ENCODE results near the gene TRIM50. TPM values are rescaled to one million over a fixed set of nuclear protein-coding genes. Genes with fewer than 3 reads are reported as not detected.
"Not testable (repeated sequence)": the region's sequence is repeated elsewhere in the genome, so short reads cannot be mapped to it uniquely, and the experiment has no call there.

TRIM50 gene
- total RNA-seq, 1 experiment from 2014 or later: not detected

GRCh38 chr7:73297706-73298105, 30.2 kb downstream of the TRIM50 start:
- ATAC-seq; H3K4me3 ChIP-seq (ENCODE audit: low read length); intact Hi-C loops (cut with micrococcal nuclease); H3K4me2 ChIP-seq (ENCODE audit: low read length); H3F3A ChIP-seq (ENCODE audit: low read length, unreplicated experiment); DNase-seq; BruUV-seq (replicated peaks); H3K4me1 ChIP-seq (ENCODE audit: insufficient read depth, low read length); H2AFZ ChIP-seq (ENCODE audit: low read length); H3K9me2 ChIP-seq (replicated peaks; ENCODE audit: low read length); POLR2A ChIA-PET (ENCODE audit: unreplicated experiment); H3K9me3 ChIP-seq (ENCODE audit: low read length); H3K36me3 ChIP-seq (ENCODE audit: low read depth, low read length); H3K27me3 ChIP-seq (ENCODE audit: low read length); H3K79me2 ChIP-seq (ENCODE audit: low read length); H3K27ac ChIP-seq (ENCODE audit: low read length); H3K9ac ChIP-seq (ENCODE audit: low read length); H4K20me1 ChIP-seq (ENCODE audit: low read length); CTCF ChIA-PET: not testable (repeated sequence)

GRCh38 chr7:73297235-73297634, 30.6 kb downstream of the TRIM50 start:
- H3K27ac ChIP-seq (ENCODE audit: low read length); H3K79me2 ChIP-seq (ENCODE audit: low read length); H3K4me1 ChIP-seq (ENCODE audit: insufficient read depth, low read length); H3K4me2 ChIP-seq (ENCODE audit: low read length); H3K36me3 ChIP-seq (ENCODE audit: low read depth, low read length); DNase-seq; H3K27me3 ChIP-seq (ENCODE audit: low read length); H3K4me3 ChIP-seq (ENCODE audit: low read length); intact Hi-C loops (cut with micrococcal nuclease); H3K9me3 ChIP-seq (ENCODE audit: low read length); CTCF ChIA-PET; ATAC-seq; H4K20me1 ChIP-seq (ENCODE audit: low read length); H2AFZ ChIP-seq (ENCODE audit: low read length); H3K9me2 ChIP-seq (replicated peaks; ENCODE audit: low read length); H3K9ac ChIP-seq (ENCODE audit: low read length); H3F3A ChIP-seq (ENCODE audit: low read length, unreplicated experiment); POLR2A ChIA-PET (ENCODE audit: unreplicated experiment): not testable (repeated sequence)
- TSS peak; percentile 46 for BruUV-seq (replicated peaks)

- H4K20me1 ChIP-seq (ENCODE audit: low read length); H3F3A ChIP-seq (ENCODE audit: low read length, unreplicated experiment); H3K4me2 ChIP-seq (ENCODE audit: low read length); H3K9me3 ChIP-seq (ENCODE audit: low read length); H3K27ac ChIP-seq (ENCODE audit: low read length); intact Hi-C loops (cut with micrococcal nuclease); BruUV-seq (replicated peaks); H3K27me3 ChIP-seq (ENCODE audit: low read length); H3K79me2 ChIP-seq (ENCODE audit: low read length); H3K9me2 ChIP-seq (replicated peaks; ENCODE audit: low read length); H3K4me1 ChIP-seq (ENCODE audit: insufficient read depth, low read length); H3K4me3 ChIP-seq (ENCODE audit: low read length); H2AFZ ChIP-seq (ENCODE audit: low read length); POLR2A ChIA-PET (ENCODE audit: unreplicated experiment); H3K36me3 ChIP-seq (ENCODE audit: low read depth, low read length); CTCF ChIA-PET; DNase-seq; H3K9ac ChIP-seq (ENCODE audit: low read length): not testable (repeated sequence)
- ATAC-seq: peak; percentile 53
Observed at GRCh38 chr7:73277210-73277609, 50.7 kb downstream of the TRIM50 start.

GRCh38 chr7:73267813-73268212, 60.1 kb downstream of the TRIM50 start:
- H3K9me2 ChIP-seq (replicated peaks; ENCODE audit: low read length); H2AFZ ChIP-seq (ENCODE audit: low read length); H3K9ac ChIP-seq (ENCODE audit: low read length); POLR2A ChIA-PET (ENCODE audit: unreplicated experiment); H3K4me1 ChIP-seq (ENCODE audit: insufficient read depth, low read length); H3K27me3 ChIP-seq (ENCODE audit: low read length); intact Hi-C loops (cut with micrococcal nuclease); H3K4me3 ChIP-seq (ENCODE audit: low read length); H3K9me3 ChIP-seq (ENCODE audit: low read length); H3K4me2 ChIP-seq (ENCODE audit: low read length); BruUV-seq (replicated peaks); H3K27ac ChIP-seq (ENCODE audit: low read length); H3F3A ChIP-seq (ENCODE audit: low read length, unreplicated experiment); CTCF ChIA-PET; DNase-seq; H3K79me2 ChIP-seq (ENCODE audit: low read length); H4K20me1 ChIP-seq (ENCODE audit: low read length); H3K36me3 ChIP-seq (ENCODE audit: low read depth, low read length); ATAC-seq: not testable (repeated sequence)

GRCh38 chr7:73266719-73267368, 61.0 kb downstream of the TRIM50 start:
- POLR2A ChIA-PET (ENCODE audit: unreplicated experiment); H3K4me2 ChIP-seq (ENCODE audit: low read length); H3K27ac ChIP-seq (ENCODE audit: low read length); H3K27me3 ChIP-seq (ENCODE audit: low read length); H3K9ac ChIP-seq (ENCODE audit: low read length); H3K79me2 ChIP-seq (ENCODE audit: low read length); CTCF ChIA-PET; H3K9me2 ChIP-seq (replicated peaks; ENCODE audit: low read length); intact Hi-C loops (cut with micrococcal nuclease); BruUV-seq (replicated peaks); H3K9me3 ChIP-seq (ENCODE audit: low read length); H2AFZ ChIP-seq (ENCODE audit: low read length); H3F3A ChIP-seq (ENCODE audit: low read length, unreplicated experiment); H3K4me3 ChIP-seq (ENCODE audit: low read length); H4K20me1 ChIP-seq (ENCODE audit: low read length); DNase-seq; H3K36me3 ChIP-seq (ENCODE audit: low read depth, low read length); H3K4me1 ChIP-seq (ENCODE audit: insufficient read depth, low read length): not testable (repeated sequence)
- peak; percentile 95 for ATAC-seq

Other genes with a start within 250 kb of the TRIM50 start
- gene SPDYE9, start 242.0 kb downstream of the TRIM50 start, total RNA-seq (2014; rRNA removed): not detected in 2 replicates
- 36.0 and 51.6 TPM in 2 replicates for gene NSUN5, start 19.3 kb downstream of the TRIM50 start, total RNA-seq (2014; rRNA removed)
- gene FKBP6, start 79 bp upstream of the TRIM50 start, total RNA-seq (2014; rRNA removed): not detected in 2 replicates
- 0.12 and 0.87 TPM in 2 replicates for gene FZD9, start 105.7 kb upstream of the TRIM50 start, total RNA-seq (2014; rRNA removed)
- 45.5 and 62.5 TPM in 2 replicates for gene BAZ1B, start 194.2 kb upstream of the TRIM50 start, total RNA-seq (2014; rRNA removed)
- 41.0 and 46.5 TPM in 2 replicates for gene BCL7B, start 229.6 kb upstream of the TRIM50 start, total RNA-seq (2014; rRNA removed)

Data from PC-3 (cell line).